CD14-positive monocyte (primary cell): Measurements from ENCODE around the gene LRP1B. TPM values are rescaled to one million over a fixed set of nuclear protein-coding genes. Genes with fewer than 3 reads are reported as not detected.

Source experiments
- DNase-seq, 3 donors: peaks; one replicate each; pipeline ENCODE4 v3.0.0-alpha.2; 2011 to 2022
- H2AFZ ChIP-seq: 2 replicates; pipeline ENCODE4 v1.6.0; 2012; ENCODE audit warnings: mild to moderate bottlenecking, low read depth, low read length, inconsistent platforms; ENCODE audit not compliant: insufficient read depth, poor library complexity, severe bottlenecking
- H3K27ac ChIP-seq, 2 donors: 1 replicate in 1 of 2; 2 replicates in 1 of 2; pipeline ENCODE4 v1.5.1; 2012 to 2013; ENCODE audit warnings: low read length in 2 of 2, control low read depth in 1 of 2, inconsistent platforms in 1 of 2, low read depth in 1 of 2, mild to moderate bottlenecking in 1 of 2
- H3K27me3 ChIP-seq, 2 donors: one replicate each; pipeline versions ENCODE4 v1.6.0 to v1.6.1; 2011 to 2013; ENCODE audit warnings: low read length in 2 of 2; ENCODE audit not compliant: control insufficient read depth in 2 of 2, insufficient read depth in 2 of 2
- H3K36me3 ChIP-seq, 2 donors: replicated peaks in 1 of 2; 1 replicate in 1 of 2; 2 replicates in 1 of 2; pipeline versions ENCODE4 v1.5.1 to v1.6.1; 2012 to 2013; ENCODE audit warnings: low read length in 2 of 2, control low read depth in 1 of 2, inconsistent platforms in 1 of 2, mild to moderate bottlenecking in 1 of 2; ENCODE audit not compliant: insufficient read depth in 2 of 2, control insufficient read depth in 1 of 2
- H3K4me1 ChIP-seq, 2 donors: 1 replicate in 1 of 2; 2 replicates in 1 of 2; pipeline versions ENCODE4 v1.5.1 to v1.6.1; 2012 to 2013; ENCODE audit warnings: low read length in 2 of 2, control low read depth in 1 of 2, inconsistent platforms in 1 of 2, mild to moderate bottlenecking in 1 of 2, moderate library complexity in 1 of 2; ENCODE audit not compliant: insufficient read depth in 2 of 2, control insufficient read depth in 1 of 2
- H3K4me2 ChIP-seq: replicated peaks from 2 replicates; pipeline ENCODE3; 2012; ENCODE audit warnings: low read length, moderate library complexity, mild to moderate bottlenecking; ENCODE audit not compliant: poor library complexity, severe bottlenecking; ENCODE audit errors: extremely low read depth
- H3K4me3 ChIP-seq, 3 experiments: fragments of 200-600 bp in 1 of 3; sonication (generic) in 1 of 3; replicated peaks in 1 of 3; 1 replicate in 2 of 3; 2 replicates in 1 of 3; pipeline ENCODE4 v1.5.1; 2011 to 2013; ENCODE audit warnings: low read length in 3 of 3, mild to moderate bottlenecking in 3 of 3, control low read depth in 2 of 3, low read depth in 2 of 3, inconsistent platforms in 1 of 3, moderate library complexity in 1 of 3
- H3K79me2 ChIP-seq: 2 replicates; pipeline ENCODE4 v1.6.0; 2012; ENCODE audit warnings: mild to moderate bottlenecking, control low read depth, inconsistent platforms, low read length, moderate library complexity; ENCODE audit not compliant: insufficient read depth
- H3K9ac ChIP-seq: 2 replicates; pipeline ENCODE4 v1.6.0; 2017; ENCODE audit warnings: low read length, mild to moderate bottlenecking; ENCODE audit not compliant: insufficient read depth, poor library complexity, severe bottlenecking
- H3K9me3 ChIP-seq, 2 donors: replicated peaks in 1 of 2; 1 replicate in 1 of 2; 2 replicates in 1 of 2; pipeline versions ENCODE4 v1.5.1 to v1.6.1; 2012 to 2013; ENCODE audit warnings: low read length in 2 of 2, control low read depth in 1 of 2; ENCODE audit not compliant: control insufficient read depth in 1 of 2, insufficient read depth in 1 of 2
- H4K20me1 ChIP-seq: 2 replicates; pipeline ENCODE4 v1.6.0; 2012; ENCODE audit warnings: mild to moderate bottlenecking, low read length, control low read depth, moderate library complexity; ENCODE audit not compliant: insufficient read depth
- H3K27ac Mint-ChIP-seq, 7 donors: one replicate each; pipeline ENCODE4 v1.8.0; 2020; ENCODE audit warnings: mild to moderate bottlenecking in 7 of 7, mixed read lengths in 7 of 7, moderate library complexity in 6 of 7, inconsistent platforms in 2 of 7
- H3K27me3 Mint-ChIP-seq, 3 donors: one replicate each; pipeline ENCODE4 v1.8.0; 2021 to 2022; ENCODE audit warnings: low read depth in 3 of 3, mild to moderate bottlenecking in 3 of 3, mixed read lengths in 3 of 3, moderate library complexity in 3 of 3, inconsistent platforms in 1 of 3
- H3K36me3 Mint-ChIP-seq, 2 donors: one replicate each; pipeline ENCODE4 v1.8.0; 2020; ENCODE audit warnings: mixed read lengths in 2 of 2, inconsistent platforms in 1 of 2, mild to moderate bottlenecking in 1 of 2
- H3K4me1 Mint-ChIP-seq: one replicate; pipeline ENCODE4 v1.8.0; 2020; ENCODE audit warnings: mild to moderate bottlenecking, mixed read lengths
- H3K4me3 Mint-ChIP-seq, 2 donors: one replicate each; pipeline ENCODE4 v1.8.0; 2020; ENCODE audit warnings: mild to moderate bottlenecking in 2 of 2, mixed read lengths in 2 of 2, moderate library complexity in 1 of 2
- H3K9me3 Mint-ChIP-seq, 7 donors: one replicate each; pipeline ENCODE4 v1.8.0; 2020 to 2022; ENCODE audit warnings: mixed read lengths in 7 of 7, mild to moderate bottlenecking in 6 of 7, moderate library complexity in 6 of 7, inconsistent platforms in 2 of 7
- CTCF ChIP-seq: fragments of 200-600 bp; IDR thresholded peaks from one replicate; pipeline ENCODE4 v1.8.0; 2022; ENCODE audit warnings: antibody characterized with exemption, mild to moderate bottlenecking
- WGBS: methylation state at CpG from one replicate; pipeline ENCODE4 v1.1.5; 2013; ENCODE audit warnings: missing lambda C conversion rate; ENCODE audit not compliant: insufficient coverage; 5-methylcytosine and 5-hydroxymethylcytosine counted together
- intact Hi-C, 2 donors: fragments of 100-400 bp; cut with micrococcal nuclease; formaldehyde crosslinking; loops; one replicate each; pipeline versions ENCODE4 v1.15.0 to v1.15.1; 2023
- polyA plus RNA-seq, 3 donors: library from polyadenylated mRNA; depleted of rRNA in 1 of 3; unstranded in 2 of 3; stranded (reverse) in 1 of 3; fragments of 300-500 nt in 2 of 3; fragments of >200 nt in 1 of 3; fragmentation: Illumina TruSeq in 2 of 3; gene quantifications; 1 replicate in 2 of 3; 2 replicates in 1 of 3; pipeline ENCODE4 v1.2.3, GENCODE V29; 2012 to 2021

LRP1B gene
- polyA plus RNA-seq, 3 donors, result not detected

- WGBS, result no CpG with 5 or more reads among the region's 1 CpG
- Mint-ChIP-seq H3K27ac (no peak overlapping the region), H3K27me3 (no peaks in the 10 kb centered on the region), H3K4me1 (no peaks in the 10 kb centered on the region), H3K9me3 (peaks cover 0 to 7% (median 0%) of the 10 kb centered on the region in 7 donors), H3K4me3 (no peak overlapping the region), H3K36me3 (no peaks in the 10 kb centered on the region)
- H3K27ac ChIP-seq, result no peak overlapping the region
- H3K4me2 ChIP-seq, result no peak overlapping the region
- no peaks in the 10 kb centered on the region for H3K27me3 ChIP-seq
- no peaks in the 10 kb centered on the region for H4K20me1 ChIP-seq
- no peak overlapping the region for H2AFZ ChIP-seq
- H3K9me3 ChIP-seq, result no peaks in the 10 kb centered on the region
- no peaks in the 10 kb centered on the region for H3K36me3 ChIP-seq
- H3K9ac ChIP-seq, result no peak overlapping the region
- TF ChIP-seq CTCF, result no peak
- H3K4me3 ChIP-seq, result no peak overlapping the region
- H3K4me1 ChIP-seq, result no peaks in the 10 kb centered on the region
- no peak for DNase-seq
- intact Hi-C loops, result no loop called here
- H3K79me2 ChIP-seq, result no peaks in the 10 kb centered on the region
These were observed 1450.0 kb downstream of the LRP1B start for GRCh38 chr2:140680862-140681261.

DNA sequence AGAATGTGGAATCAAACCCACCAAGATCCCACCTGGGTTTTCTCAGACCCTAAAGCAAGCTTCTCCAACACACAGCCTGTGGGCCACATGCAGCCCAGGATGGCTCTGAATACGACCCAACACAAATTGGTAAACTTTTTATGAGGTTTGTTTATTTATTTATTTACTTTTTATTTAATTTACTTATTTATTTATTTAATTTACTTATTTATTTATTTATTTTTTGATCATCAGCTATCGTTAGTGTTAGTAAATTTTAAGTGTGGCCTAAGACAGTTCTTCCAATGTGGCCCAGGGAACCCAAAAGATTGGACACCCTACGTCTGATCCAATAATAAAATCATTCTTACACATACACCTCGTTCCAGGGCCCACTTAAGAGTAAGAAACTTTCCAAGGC, 1451.1 kb downstream of the LRP1B start:
- H3K9me3 ChIP-seq, result no peaks in the 10 kb centered on the region
- no peaks in the 10 kb centered on the region for H4K20me1 ChIP-seq
- no peak overlapping the region for H3K27ac ChIP-seq
- H3K36me3 ChIP-seq, result no peaks in the 10 kb centered on the region
- H3K4me1 ChIP-seq, result no peaks in the 10 kb centered on the region
- H3K79me2 ChIP-seq, result no peaks in the 10 kb centered on the region
- no peak overlapping the region for H3K9ac ChIP-seq
- intact Hi-C loops, result no loop called here
- no CpG with 5 or more reads among the region's 4 CpGs for WGBS
- Mint-ChIP-seq H3K36me3 (no peaks in the 10 kb centered on the region), H3K27me3 (no peaks in the 10 kb centered on the region), H3K27ac (no peak overlapping the region), H3K4me1 (no peaks in the 10 kb centered on the region), H3K4me3 (no peak overlapping the region), H3K9me3 (peaks cover 0 to 7% (median 0%) of the 10 kb centered on the region in 7 donors)
- no peak overlapping the region for H3K4me2 ChIP-seq
- TF ChIP-seq CTCF, result no peak
- H3K27me3 ChIP-seq, result no peaks in the 10 kb centered on the region
- H2AFZ ChIP-seq, result no peak overlapping the region
- H3K4me3 ChIP-seq, result no peak overlapping the region
- DNase-seq, result no peak
